Activated T-helper 2 cell treated with anti-CD3 and anti-CD28 coated beads, Interferon-gamma antibody, Interleukin-2, Interleukin-4, amounts not matched to agents 10 μg/mL and 5 μg/mL and 100 μg/mL, durations not matched to agents 14 hours and 24 hours and 36 hours (primary cell): ENCODE results near the gene MAZ. TPM values are rescaled to one million over a fixed set of nuclear protein-coding genes. Genes with fewer than 3 reads are reported as not detected.
"Not testable (repeated sequence)": the region's sequence is repeated elsewhere in the genome, so short reads cannot be mapped to it uniquely, and the experiment has no call there.

Source experiments
- DNase-seq: peaks from one replicate; pipeline ENCODE4 v3.0.0; 2021; ENCODE audit warnings: low spot score
- H3K27ac Mint-ChIP-seq: one replicate; pipeline ENCODE4 v1.8.0; 2021; ENCODE audit warnings: mixed read lengths
- H3K27me3 Mint-ChIP-seq: one replicate; pipeline ENCODE4 v1.8.0; 2021; ENCODE audit warnings: low read depth, mixed read lengths
- H3K36me3 Mint-ChIP-seq: one replicate; pipeline ENCODE4 v1.8.0; 2021; ENCODE audit warnings: low read depth, mixed read lengths
- H3K4me1 Mint-ChIP-seq: one replicate; pipeline ENCODE4 v1.8.0; 2021; ENCODE audit warnings: low read depth, mixed read lengths
- H3K4me3 Mint-ChIP-seq: one replicate; pipeline ENCODE4 v1.8.0; 2021; ENCODE audit warnings: low read depth, mild to moderate bottlenecking, moderate library complexity, mixed read lengths
- H3K9me3 Mint-ChIP-seq: one replicate; pipeline ENCODE4 v1.8.0; 2021; ENCODE audit warnings: mixed read lengths
- intact Hi-C: fragments of 100-400 bp; cut with micrococcal nuclease; formaldehyde crosslinking; loops from one replicate; pipeline ENCODE4 v1.15.1; 2023
- total RNA-seq: library from RNA; stranded (reverse); gene quantifications from 2 replicates; pipeline ENCODE4 v1.2.3, GENCODE V29; 2022

Gene MAZ
- total RNA-seq, 1 donor from 2014 or later: 387 TPM

GRCh38 chr16:29824589-29825144 is 18.3 kb downstream of the MAZ start:
- Mint-ChIP-seq H3K36me3 (peaks cover 40% of the 10 kb centered on the region), H3K27ac (peak overlapping the region; percentile 86), H3K27me3 (no peaks in the 10 kb centered on the region), H3K9me3 (no peaks in the 10 kb centered on the region), H3K4me3 (peak overlapping the region; percentile 57), H3K4me1 (peaks cover 42% of the 10 kb centered on the region)
- intact Hi-C loops: loop anchor here (1.0 kb wide), 1 partner anchor 16 kb away; no protein-coding TSS in a partner anchor
- no peak for DNase-seq

GRCh38 chr16:29825145-29826044 is 19.1 kb downstream of the MAZ start:
- Mint-ChIP-seq H3K36me3 (peaks cover 39% of the 10 kb centered on the region), H3K4me1 (peaks cover 37% of the 10 kb centered on the region), H3K4me3 (peak overlapping the region; percentile 57), H3K9me3 (no peaks in the 10 kb centered on the region), H3K27me3 (no peaks in the 10 kb centered on the region), H3K27ac (peak overlapping the region; percentile 86)
- DNase-seq: no peak
- intact Hi-C loops: loop anchor here (1.0 kb wide), 1 partner anchor 17 kb away; no protein-coding TSS in a partner anchor

- H3K27ac Mint-ChIP-seq: no peak overlapping the region
- no peaks in the 10 kb centered on the region for H3K9me3 Mint-ChIP-seq
- H3K4me3 Mint-ChIP-seq: peak overlapping the region; percentile 60
- DNase-seq: no peak
- H3K4me1 Mint-ChIP-seq: peaks cover 37% of the 10 kb centered on the region
- no peaks in the 10 kb centered on the region for H3K27me3 Mint-ChIP-seq
- H3K36me3 Mint-ChIP-seq: peaks cover 42% of the 10 kb centered on the region
- intact Hi-C loops: no loop called here
These were observed 20.0 kb downstream of the MAZ start for GRCh38 chr16:29826342-29826695.

- intact Hi-C loops: no loop called here
- DNase-seq: no peak
- Mint-ChIP-seq H3K4me1 (peaks cover 22% of the 10 kb centered on the region), H3K4me3 (no peak overlapping the region), H3K27me3 (no peaks in the 10 kb centered on the region), H3K9me3 (no peaks in the 10 kb centered on the region), H3K27ac (no peak overlapping the region), H3K36me3 (peaks cover 56% of the 10 kb centered on the region)
These were observed 24.4 kb downstream of the MAZ start for GRCh38 chr16:29830774-29831173.

- Mint-ChIP-seq H3K27me3 (no peaks in the 10 kb centered on the region), H3K27ac (no peak overlapping the region), H3K4me1 (peaks cover 16% of the 10 kb centered on the region), H3K9me3 (no peaks in the 10 kb centered on the region), H3K36me3 (peaks cover 62% of the 10 kb centered on the region), H3K4me3 (no peak overlapping the region)
- DNase-seq: no peak
- intact Hi-C loops: no loop called here
These were observed 25.2 kb downstream of the MAZ start for GRCh38 chr16:29831490-29831889.

GRCh38 chr16:29833219-29833618 is 26.9 kb downstream of the MAZ start:
- H3K27me3 Mint-ChIP-seq, H3K4me1 Mint-ChIP-seq, DNase-seq, H3K9me3 Mint-ChIP-seq, H3K27ac Mint-ChIP-seq, intact Hi-C loops, H3K4me3 Mint-ChIP-seq: not testable (repeated sequence)
- peaks cover 71% of the 10 kb centered on the region for H3K36me3 Mint-ChIP-seq

GRCh38 chr16:29834079-29834478 is 27.8 kb downstream of the MAZ start:
- Mint-ChIP-seq H3K27ac (no peak overlapping the region), H3K36me3 (peaks cover 71% of the 10 kb centered on the region), H3K27me3 (no peaks in the 10 kb centered on the region), H3K4me1 (peaks cover 6% of the 10 kb centered on the region), H3K4me3 (no peak overlapping the region), H3K9me3 (no peaks in the 10 kb centered on the region)
- intact Hi-C loops: no loop called here
- DNase-seq: no peak

GRCh38 chr16:29835926-29836325 is 29.6 kb downstream of the MAZ start:
- Mint-ChIP-seq H3K27me3 (no peaks in the 10 kb centered on the region), H3K4me3 (no peak overlapping the region), H3K27ac (no peak overlapping the region), H3K4me1 (peaks cover 6% of the 10 kb centered on the region), H3K36me3 (peaks cover 73% of the 10 kb centered on the region), H3K9me3 (no peaks in the 10 kb centered on the region)
- no peak for DNase-seq
- intact Hi-C loops: no loop called here

- Mint-ChIP-seq H3K4me3 (no peak overlapping the region), H3K9me3 (no peaks in the 10 kb centered on the region), H3K4me1 (peaks cover 6% of the 10 kb centered on the region), H3K27me3 (no peaks in the 10 kb centered on the region), H3K36me3 (peaks cover 72% of the 10 kb centered on the region), H3K27ac (no peak overlapping the region)
- DNase-seq: no peak
- intact Hi-C loops: no loop called here
These were observed 30.3 kb downstream of the MAZ start for GRCh38 chr16:29836623-29837022.

- no peak overlapping the region for H3K27ac Mint-ChIP-seq
- DNase-seq: no peak
- H3K9me3 Mint-ChIP-seq: no peaks in the 10 kb centered on the region
- no peaks in the 10 kb centered on the region for H3K27me3 Mint-ChIP-seq
- peaks cover 6% of the 10 kb centered on the region for H3K4me1 Mint-ChIP-seq
- no peak overlapping the region for H3K4me3 Mint-ChIP-seq
- intact Hi-C loops: no loop called here
- H3K36me3 Mint-ChIP-seq: peaks cover 65% of the 10 kb centered on the region
These were observed 31.5 kb downstream of the MAZ start for GRCh38 chr16:29837841-29838240.

GRCh38 chr16:29839822-29840221 is 33.5 kb downstream of the MAZ start:
- Mint-ChIP-seq H3K4me3 (no peak overlapping the region), H3K4me1 (no peaks in the 10 kb centered on the region), H3K27ac (no peak overlapping the region), H3K9me3 (no peaks in the 10 kb centered on the region), H3K27me3 (no peaks in the 10 kb centered on the region), H3K36me3 (peaks cover 63% of the 10 kb centered on the region)
- no peak for DNase-seq
- intact Hi-C loops: no loop called here

GRCh38 chr16:29840240-29840639 is 33.9 kb downstream of the MAZ start:
- Mint-ChIP-seq H3K36me3 (peaks cover 65% of the 10 kb centered on the region), H3K4me3 (no peak overlapping the region)

GRCh38 chr16:29841631-29842030 is 35.3 kb downstream of the MAZ start:
- H3K27ac Mint-ChIP-seq: no peak overlapping the region
- H3K36me3 Mint-ChIP-seq: peaks cover 62% of the 10 kb centered on the region
- DNase-seq: no peak
- H3K4me3 Mint-ChIP-seq: no peak overlapping the region
- H3K4me1 Mint-ChIP-seq: no peaks in the 10 kb centered on the region
- intact Hi-C loops: no loop called here
- no peaks in the 10 kb centered on the region for H3K9me3 Mint-ChIP-seq
- H3K27me3 Mint-ChIP-seq: no peaks in the 10 kb centered on the region

More at GRCh38 chr16:29840240-29840639, 33.9 kb downstream of the MAZ start:
- H3K9me3 Mint-ChIP-seq: no peaks in the 10 kb centered on the region
- no peak overlapping the region for H3K27ac Mint-ChIP-seq
- no peaks in the 10 kb centered on the region for H3K27me3 Mint-ChIP-seq
- H3K4me1 Mint-ChIP-seq: no peaks in the 10 kb centered on the region
- intact Hi-C loops: no loop called here
- DNase-seq: no peak
